Type B pancreatic cell (in vitro differentiated cells): ENCODE results near the gene RALGAPB. TPM values are rescaled to one million over a fixed set of nuclear protein-coding genes. Genes with fewer than 3 reads are reported as not detected.

Experiments
- DNase-seq: peaks from one replicate; pipeline ENCODE4 v3.0.0; 2021; ENCODE audit warnings: mixed read lengths; ENCODE audit not compliant: unreplicated experiment; ENCODE audit errors: extremely low spot score
- H3K27ac Mint-ChIP-seq: 2 replicates; pipeline ENCODE4 v1.8.0; 2021; ENCODE audit warnings: mild to moderate bottlenecking, mixed read lengths
- H3K27me3 Mint-ChIP-seq: 2 replicates; pipeline ENCODE4 v1.8.0; 2021; ENCODE audit warnings: mixed read lengths
- H3K36me3 Mint-ChIP-seq: 2 replicates; pipeline ENCODE4 v1.8.0; 2021; ENCODE audit warnings: mixed read lengths
- H3K4me1 Mint-ChIP-seq: one replicate; pipeline ENCODE4 v1.8.0; 2021; ENCODE audit warnings: mixed read lengths; ENCODE audit not compliant: unreplicated experiment
- H3K4me3 Mint-ChIP-seq: 2 replicates; pipeline ENCODE4 v1.8.0; 2021; ENCODE audit warnings: mild to moderate bottlenecking, mixed read lengths
- H3K9me3 Mint-ChIP-seq: 2 replicates; pipeline ENCODE4 v1.8.0; 2021; ENCODE audit warnings: mixed read lengths
- total RNA-seq: library from RNA; stranded (reverse); gene quantifications from 2 replicates; pipeline ENCODE4 v1.2.1, GENCODE V29; 2021; ENCODE audit warnings: low replicate concordance
- TF ChIP-seq, protein P1 (sequence below): fragments of 200-600 bp; sonication (generic); conservative IDR thresholded peaks from 2 replicates; pipeline ENCODE4 v1.5.0; 2021; ENCODE audit warnings: antibody characterized with exemption, mild to moderate bottlenecking

RALGAPB gene
- total RNA-seq, 1 donor from 2014 or later, result 38.2 TPM

- no peaks in the 10 kb centered on the region for H3K4me1 Mint-ChIP-seq
- no peaks in the 10 kb centered on the region for H3K9me3 Mint-ChIP-seq
- H3K4me3 Mint-ChIP-seq, result no peak overlapping the region
- no peak for DNase-seq
- no peaks in the 10 kb centered on the region for H3K27me3 Mint-ChIP-seq
- H3K36me3 Mint-ChIP-seq, result peaks cover 11% of the 10 kb centered on the region
- no peak overlapping the region for H3K27ac Mint-ChIP-seq
- TF ChIP-seq, protein P1, sequence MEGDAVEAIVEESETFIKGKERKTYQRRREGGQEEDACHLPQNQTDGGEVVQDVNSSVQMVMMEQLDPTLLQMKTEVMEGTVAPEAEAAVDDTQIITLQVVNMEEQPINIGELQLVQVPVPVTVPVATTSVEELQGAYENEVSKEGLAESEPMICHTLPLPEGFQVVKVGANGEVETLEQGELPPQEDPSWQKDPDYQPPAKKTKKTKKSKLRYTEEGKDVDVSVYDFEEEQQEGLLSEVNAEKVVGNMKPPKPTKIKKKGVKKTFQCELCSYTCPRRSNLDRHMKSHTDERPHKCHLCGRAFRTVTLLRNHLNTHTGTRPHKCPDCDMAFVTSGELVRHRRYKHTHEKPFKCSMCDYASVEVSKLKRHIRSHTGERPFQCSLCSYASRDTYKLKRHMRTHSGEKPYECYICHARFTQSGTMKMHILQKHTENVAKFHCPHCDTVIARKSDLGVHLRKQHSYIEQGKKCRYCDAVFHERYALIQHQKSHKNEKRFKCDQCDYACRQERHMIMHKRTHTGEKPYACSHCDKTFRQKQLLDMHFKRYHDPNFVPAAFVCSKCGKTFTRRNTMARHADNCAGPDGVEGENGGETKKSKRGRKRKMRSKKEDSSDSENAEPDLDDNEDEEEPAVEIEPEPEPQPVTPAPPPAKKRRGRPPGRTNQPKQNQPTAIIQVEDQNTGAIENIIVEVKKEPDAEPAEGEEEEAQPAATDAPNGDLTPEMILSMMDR, result no peak
These were observed 107.3 kb downstream of the RALGAPB start for GRCh38 chr20:38579921-38580320.

DNA sequence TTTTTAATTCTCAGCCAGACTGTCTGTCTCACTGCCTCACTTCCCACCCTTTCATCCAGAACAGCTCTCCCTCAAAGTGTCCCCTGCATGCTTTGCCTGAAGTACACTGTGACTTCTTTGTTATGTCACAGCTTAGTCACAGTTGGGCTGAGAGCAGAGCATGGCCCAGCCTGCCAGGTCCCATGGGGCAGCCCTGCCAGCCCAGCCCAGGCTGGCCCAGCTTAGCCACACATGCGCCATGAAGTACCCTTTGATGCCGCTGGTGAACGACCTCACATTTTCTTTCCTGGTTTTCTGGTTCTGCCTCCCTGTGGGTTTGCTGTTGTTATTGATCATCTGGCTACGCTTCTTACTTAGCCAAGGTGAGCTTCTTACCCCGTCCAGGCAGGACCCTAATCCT is 108.4 kb downstream of the RALGAPB start, which contains the start of gene ADIG:
Gene ADIG (plus strand): TSS at position 185 of the 400 bp plus-strand sequence. CDS start 54 bp downstream, at position 239.
- no peak within 1 kb of the TSS for H3K27ac Mint-ChIP-seq
- H3K27me3 Mint-ChIP-seq, result no peaks in the 10 kb centered on the region
- H3K9me3 Mint-ChIP-seq, result no peaks in the 10 kb centered on the region
- no peak for DNase-seq
- peaks cover 7% of the 10 kb centered on the region for H3K36me3 Mint-ChIP-seq
- H3K4me3 Mint-ChIP-seq, result no peak within 1 kb of the TSS
- TF ChIP-seq, protein P1, result no peak
- H3K4me1 Mint-ChIP-seq, result no peaks in the 10 kb centered on the region

DNA sequence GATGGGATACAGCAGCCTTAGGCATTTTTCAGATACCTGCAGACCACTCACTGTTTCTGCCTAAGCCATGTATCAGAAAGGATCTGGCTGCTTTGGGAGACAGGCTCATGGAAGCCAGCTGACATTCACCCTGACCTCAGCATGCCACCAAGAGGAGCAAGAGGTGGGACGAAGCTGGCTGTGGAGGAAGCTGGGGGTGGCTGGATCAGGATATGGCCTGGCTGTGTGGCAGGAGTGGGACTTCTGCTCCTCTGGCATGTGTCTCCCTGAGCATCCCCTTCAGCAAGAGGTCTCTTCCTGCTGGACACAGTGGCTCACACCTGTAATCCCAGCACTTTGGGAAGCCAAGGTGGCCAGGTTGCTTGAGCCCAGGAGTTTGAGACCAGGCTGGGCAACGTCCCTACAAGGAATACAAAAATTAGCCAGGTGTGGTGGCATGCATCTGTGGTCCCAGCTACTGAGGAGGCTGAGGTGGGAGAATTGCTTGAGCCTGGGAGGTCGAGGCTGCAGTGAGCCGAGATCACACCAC is 109.3 kb downstream of the RALGAPB start:
- Mint-ChIP-seq H3K4me1 (no peaks in the 10 kb centered on the region), H3K27ac (no peak overlapping the region), H3K36me3 (peaks cover 1% of the 10 kb centered on the region), H3K27me3 (no peaks in the 10 kb centered on the region), H3K4me3 (no peak overlapping the region), H3K9me3 (no peaks in the 10 kb centered on the region)
- TF ChIP-seq, protein P1, result no peak
- no peak for DNase-seq

DNA sequence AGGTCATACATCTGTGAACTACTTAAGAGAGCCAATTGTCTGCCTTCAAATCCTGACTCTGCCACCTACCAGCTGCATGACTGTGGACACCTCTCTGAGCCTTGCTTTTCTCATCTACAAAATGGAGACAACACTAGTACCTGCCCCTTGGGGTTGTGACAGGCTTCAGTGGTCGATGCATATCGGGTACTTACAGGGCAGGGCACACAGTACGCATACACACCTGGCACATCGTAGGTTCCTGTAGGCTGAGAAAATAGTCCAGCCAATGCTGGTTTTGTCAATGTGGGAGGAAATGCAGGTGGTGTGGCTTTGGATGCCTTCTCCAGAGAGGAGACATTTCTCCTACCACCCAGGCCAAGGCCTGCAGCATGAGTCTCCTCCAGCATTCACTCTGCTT is 110.7 kb downstream of the RALGAPB start:
- Mint-ChIP-seq H3K4me3 (no peak overlapping the region), H3K4me1 (no peaks in the 10 kb centered on the region), H3K9me3 (no peaks in the 10 kb centered on the region), H3K27ac (no peak overlapping the region), H3K36me3 (no peaks in the 10 kb centered on the region), H3K27me3 (no peaks in the 10 kb centered on the region)
- DNase-seq, result no peak
- TF ChIP-seq, protein P1, result no peak

- no peak for DNase-seq
- no peak overlapping the region for H3K4me3 Mint-ChIP-seq
- H3K9me3 Mint-ChIP-seq, result no peaks in the 10 kb centered on the region
- no peaks in the 10 kb centered on the region for H3K27me3 Mint-ChIP-seq
- TF ChIP-seq, protein P1, result no peak
- H3K27ac Mint-ChIP-seq, result no peak overlapping the region
- no peaks in the 10 kb centered on the region for H3K4me1 Mint-ChIP-seq
- no peaks in the 10 kb centered on the region for H3K36me3 Mint-ChIP-seq
These were observed 111.6 kb downstream of the RALGAPB start for GRCh38 chr20:38584099-38584763.
